Stimulated activated CD8-positive, alpha-beta memory T cell treated with anti-CD3 and anti-CD28 coated beads, Interleukin-12 subunit alpha, Interleukin-12 subunit beta, amount 100 ng/mL, for 4 hours (primary cell): ENCODE data around the gene OR51D1.
A peak's percentile ranks its signal among the peaks of the same experiment; 100 is the strongest.

Experiments used
- DNase-seq: peaks from one replicate; pipeline ENCODE4 v3.0.0-alpha.2; 2020; ENCODE audit warnings: low read depth

OR51D1 gene

GRCh38 chr11:4636962-4637661 lies at the start of gene OR51D1:
TSS of gene OR51D1 (plus strand) at chr11:4637477. CDS start at chr11:4639791, 2,314 bp downstream.
- peak; percentile 30 for DNase-seq

DNA sequence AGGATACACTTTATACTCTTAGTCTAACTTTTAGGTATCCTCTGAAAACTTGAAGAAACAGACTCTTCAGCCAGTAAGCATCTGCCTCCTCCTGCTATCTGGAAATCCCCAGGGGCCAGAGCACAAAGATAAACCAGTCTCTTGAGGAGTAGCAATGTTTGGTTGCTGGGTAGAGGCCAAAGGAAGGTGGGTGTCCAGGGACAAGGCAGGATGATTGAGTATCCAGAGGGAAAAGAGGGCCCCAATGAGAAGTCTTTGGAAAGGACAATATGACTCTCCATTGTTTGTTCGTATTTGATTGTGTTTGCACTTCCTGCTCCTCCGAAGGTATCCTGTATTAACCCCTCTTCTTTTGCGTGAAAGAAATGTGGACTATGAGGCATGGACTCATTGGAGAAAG lies 48.3 kb upstream of the OR51D1 start:
- no peak for DNase-seq

- DNase-seq = no peak
These were observed 43.5 kb upstream of the OR51D1 start, which contains the start of gene OR52I1 for GRCh38 chr11:4593739-4594138. TSS of gene OR52I1 (plus strand) at chr11:4594039. CDS start at chr11:4594039, 0 bp downstream.

GRCh38 chr11:4605057-4605456 lies 32.2 kb upstream of the OR51D1 start:
- no peak for DNase-seq

DNA sequence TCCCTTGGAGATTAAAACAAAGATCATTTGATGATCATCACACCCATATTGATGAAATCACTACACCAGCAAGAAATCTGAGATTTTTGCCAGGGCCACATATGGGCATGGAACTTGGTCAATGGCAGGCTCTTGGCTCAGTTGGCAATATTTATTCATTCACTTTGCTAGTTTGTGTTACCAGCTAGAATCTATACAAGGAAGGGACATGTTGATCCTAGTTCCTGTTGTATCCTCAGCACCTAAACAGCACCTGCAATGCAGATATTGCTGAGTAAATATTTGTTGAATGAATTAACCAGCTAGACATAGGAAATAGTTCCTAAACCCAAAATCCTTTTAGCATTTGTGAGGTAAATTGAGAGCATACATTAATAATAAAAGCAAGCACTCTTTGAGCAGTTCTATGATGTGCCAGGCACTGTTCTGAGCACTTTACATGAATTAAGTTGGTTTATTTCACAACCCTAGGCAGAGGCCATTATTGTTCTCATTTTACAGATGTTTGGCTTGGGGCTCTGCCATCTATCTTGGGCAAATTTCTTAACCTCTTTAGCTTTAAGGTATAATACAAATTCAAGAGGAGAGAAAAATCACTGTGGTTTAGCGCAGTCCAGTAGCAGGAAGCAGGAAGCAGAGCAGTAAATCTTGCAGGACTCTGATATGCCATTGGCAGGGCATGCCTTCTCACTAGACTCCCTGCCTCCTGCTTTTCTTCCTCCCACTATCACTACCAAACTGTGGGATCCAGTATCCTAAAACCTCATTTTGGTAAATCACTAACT lies 30.9 kb upstream of the OR51D1 start:
- DNase-seq = no peak

DNA sequence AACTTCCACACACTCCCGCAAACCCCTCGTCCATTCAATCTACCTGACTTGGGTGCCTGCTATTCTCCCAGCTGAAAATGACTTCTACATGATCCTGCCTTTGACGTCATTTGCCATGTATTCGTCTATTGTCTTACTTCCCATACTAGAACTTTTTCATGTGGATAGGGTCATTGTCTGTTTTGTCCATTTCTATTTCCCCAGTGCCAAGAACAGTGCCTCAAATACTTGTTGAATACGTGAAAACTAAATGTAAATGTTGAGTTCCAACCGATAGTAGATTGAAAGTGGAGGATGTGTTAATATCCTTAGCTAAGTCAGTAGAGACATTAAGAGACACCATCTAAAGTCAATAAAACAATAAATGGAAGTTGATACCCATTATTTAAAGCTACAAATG lies 30.2 kb upstream of the OR51D1 start:
- no peak for DNase-seq

- peak; percentile 91 for DNase-seq
These were observed 29.3 kb upstream of the OR51D1 start, which contains the start of gene TRIM68 for GRCh38 chr11:4607781-4608666. TSS of gene TRIM68 (minus strand) at chr11:4608231. CDS start at chr11:4605504, 2,727 bp downstream.

- no peak for DNase-seq
These were observed 26.9 kb upstream of the OR51D1 start for GRCh38 chr11:4610258-4610935.

DNA sequence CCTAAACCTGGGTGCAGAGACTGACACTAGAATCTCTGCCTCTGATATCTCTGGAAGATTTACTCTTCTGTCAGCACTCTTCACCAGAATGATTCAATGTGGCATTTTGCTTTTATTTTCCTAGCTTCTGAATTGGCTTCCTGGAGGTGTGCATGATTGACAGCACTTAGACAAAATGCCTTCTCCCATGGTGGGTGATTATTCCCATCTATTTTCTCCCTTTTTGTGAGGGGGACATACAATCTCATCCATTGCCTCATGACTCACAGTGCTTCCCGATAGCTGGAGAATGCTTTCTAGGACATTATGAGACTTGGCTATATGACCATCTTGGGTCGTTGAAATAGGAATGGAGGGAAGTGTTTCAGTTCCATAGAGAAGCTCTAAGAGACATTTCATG lies 25.3 kb upstream of the OR51D1 start:
- no peak for DNase-seq

- DNase-seq = no peak
These were observed 21.3 kb upstream of the OR51D1 start for GRCh38 chr11:4615856-4616444.

DNA sequence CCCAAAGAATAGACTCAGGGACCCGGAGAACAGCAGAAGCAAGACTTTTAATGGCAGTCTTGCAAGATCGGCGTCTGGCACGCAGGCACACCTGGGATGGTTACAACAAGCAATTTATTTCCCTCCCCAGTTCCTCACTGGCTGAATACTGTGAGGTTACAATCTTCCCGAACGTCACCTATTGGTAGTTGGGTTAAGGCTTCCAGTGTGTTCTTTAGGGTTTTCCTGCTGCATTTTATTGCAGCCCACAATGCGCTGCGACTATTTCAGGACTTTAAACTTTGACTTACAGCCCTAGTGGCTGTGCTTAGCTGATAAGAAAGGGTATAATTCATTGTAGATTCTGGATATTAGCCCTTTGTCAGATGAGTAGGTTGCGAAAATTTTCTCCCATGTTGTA lies 17.8 kb upstream of the OR51D1 start:
- DNase-seq = no peak

GRCh38 chr11:4626207-4627099 lies 10.8 kb upstream of the OR51D1 start:
- no peak for DNase-seq

- no peak for DNase-seq
These were observed 1.1 kb upstream of the OR51D1 start for GRCh38 chr11:4636136-4636535.

- no peak for DNase-seq
These were observed 378 bp downstream of the OR51D1 start for GRCh38 chr11:4637662-4638047.

DNA sequence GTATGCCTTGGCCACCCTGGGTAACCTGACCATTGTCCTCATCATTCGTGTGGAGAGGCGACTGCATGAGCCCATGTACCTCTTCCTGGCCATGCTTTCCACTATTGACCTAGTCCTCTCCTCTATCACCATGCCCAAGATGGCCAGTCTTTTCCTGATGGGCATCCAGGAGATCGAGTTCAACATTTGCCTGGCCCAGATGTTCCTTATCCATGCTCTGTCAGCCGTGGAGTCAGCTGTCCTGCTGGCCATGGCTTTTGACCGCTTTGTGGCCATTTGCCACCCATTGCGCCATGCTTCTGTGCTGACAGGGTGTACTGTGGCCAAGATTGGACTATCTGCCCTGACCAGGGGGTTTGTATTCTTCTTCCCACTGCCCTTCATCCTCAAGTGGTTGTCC lies 2.7 kb downstream of the OR51D1 start:
- no peak for DNase-seq

GRCh38 chr11:4641501-4641900 lies 4.2 kb downstream of the OR51D1 start:
- DNase-seq = no peak

- DNase-seq = no peak
These were observed 4.8 kb downstream of the OR51D1 start for GRCh38 chr11:4642043-4642442.

DNA sequence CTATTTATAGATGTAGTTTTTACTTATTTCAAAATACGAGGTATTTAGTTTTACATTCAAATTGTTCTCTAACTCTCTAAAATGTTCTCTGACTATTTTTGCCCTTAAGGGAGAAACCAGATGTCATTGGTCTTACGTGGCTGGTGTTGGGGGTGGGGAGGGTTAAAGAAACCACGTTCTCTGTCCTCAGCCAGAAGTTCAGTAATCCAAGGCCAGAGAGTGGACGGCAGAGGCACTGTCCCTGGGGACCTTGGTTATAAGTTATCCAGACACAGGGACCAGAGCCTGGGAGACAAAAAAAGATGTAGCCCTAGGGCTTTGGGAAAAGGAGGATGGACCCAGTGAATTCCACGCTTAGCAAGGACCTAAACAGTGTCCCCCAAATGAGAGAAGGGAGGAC lies 5.8 kb downstream of the OR51D1 start:
- DNase-seq = no peak

- no peak for DNase-seq
These were observed 6.4 kb downstream of the OR51D1 start, which contains the start of gene OR51E1 for GRCh38 chr11:4643682-4644081. TSS of gene OR51E1 (plus strand) at chr11:4643982. CDS start at chr11:4652527, 8,545 bp downstream.

GRCh38 chr11:4644233-4644632 lies 7.0 kb downstream of the OR51D1 start:
- no peak for DNase-seq
